NCI-H69 (cell line): ENCODE data around the gene CACNA1C.

Experiments used
- DNase-seq: peaks from one replicate; lab custom pipeline; 2025; lab: John Stamatoyannopoulos, UW

Gene CACNA1C

GRCh38 chr12:2343681-2344080, 290.9 kb downstream of the CACNA1C start:
- DNase-seq, result no peak

- no peak for DNase-seq
Observed at GRCh38 chr12:2344476-2344875, 291.7 kb downstream of the CACNA1C start.

GRCh38 chr12:2344885-2345284, 292.1 kb downstream of the CACNA1C start:
- DNase-seq, result no peak

GRCh38 chr12:2345902-2346301, 293.1 kb downstream of the CACNA1C start:
- no peak for DNase-seq

- DNase-seq, result no peak
Observed at GRCh38 chr12:2346416-2346815, 293.6 kb downstream of the CACNA1C start.

- no peak for DNase-seq
Observed at GRCh38 chr12:2347137-2347843, 294.5 kb downstream of the CACNA1C start.

DNA sequence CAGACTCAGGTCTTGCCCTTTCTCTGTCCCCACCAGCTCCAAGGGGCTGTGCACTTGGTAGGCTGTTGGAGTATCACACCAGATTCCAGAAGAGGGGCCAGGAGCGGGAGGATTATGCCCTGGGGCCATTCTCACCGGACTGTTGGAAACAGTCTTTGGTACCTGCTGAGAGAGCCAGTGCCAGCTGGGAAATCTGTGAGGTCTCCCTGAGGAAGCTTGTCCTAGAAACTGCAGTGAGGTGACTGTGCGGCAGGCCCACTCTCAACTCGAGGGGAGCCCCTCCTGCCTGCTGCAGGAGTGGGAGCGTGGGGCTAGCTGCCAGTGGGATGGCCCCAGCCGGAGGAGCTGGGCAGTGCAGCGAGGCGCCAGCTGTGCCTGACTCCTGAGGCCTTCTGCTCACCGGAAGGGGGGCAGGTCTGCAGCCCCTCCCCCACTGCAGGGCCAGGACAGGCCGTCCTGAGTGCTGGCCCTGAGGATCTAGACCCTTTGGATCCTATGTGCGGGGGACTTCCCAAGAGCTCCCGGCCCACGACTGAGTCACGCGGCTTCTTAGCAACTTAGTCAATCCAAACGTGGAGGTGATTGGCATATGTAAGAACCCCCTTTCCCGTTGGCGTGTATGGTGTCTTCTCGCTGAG, 295.2 kb downstream of the CACNA1C start:
- peak; percentile 38 for DNase-seq

- DNase-seq, result no peak
Observed at GRCh38 chr12:2348482-2348852, 295.7 kb downstream of the CACNA1C start.

- no peak for DNase-seq
Observed at GRCh38 chr12:2351161-2351560, 298.4 kb downstream of the CACNA1C start.

DNA sequence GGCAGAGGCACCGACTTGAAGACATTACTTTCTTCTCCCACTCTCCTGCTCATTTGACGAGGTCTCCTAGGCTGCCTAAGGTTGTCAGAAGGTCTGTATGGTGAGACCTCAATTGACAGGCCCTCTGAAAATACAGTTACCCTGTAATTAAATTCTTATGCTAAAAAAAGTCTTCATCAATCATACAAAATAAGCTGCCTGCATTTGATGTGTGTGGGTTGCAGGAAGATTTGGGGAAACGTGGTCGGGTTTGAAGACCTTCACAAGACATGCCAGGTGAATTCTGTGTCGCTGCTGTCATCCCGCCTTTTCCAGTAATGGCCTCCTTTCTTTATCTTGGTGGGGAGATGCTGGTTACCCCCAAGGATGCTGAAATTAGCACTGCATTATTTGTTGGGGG, 299.4 kb downstream of the CACNA1C start:
- no peak for DNase-seq

DNA sequence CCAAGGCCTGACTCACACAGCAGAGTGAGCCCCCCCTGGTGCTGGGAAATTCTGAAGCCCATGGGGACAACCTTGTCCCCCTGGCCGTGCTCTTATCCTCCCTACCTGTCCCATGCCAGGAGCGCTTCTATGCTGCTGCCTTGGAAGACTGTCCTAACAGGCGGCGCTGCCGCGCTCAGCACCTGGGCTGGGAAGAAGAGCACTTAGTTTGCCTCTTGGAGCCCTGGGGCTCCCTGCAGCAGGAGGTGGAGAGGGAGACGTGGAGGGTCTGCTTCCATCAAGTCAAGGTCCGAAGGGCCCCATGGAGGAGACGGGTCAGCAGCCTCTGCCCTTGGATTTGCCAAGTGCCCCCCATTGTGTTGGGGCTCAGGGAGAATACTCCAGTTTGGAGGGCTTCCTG, 300.5 kb downstream of the CACNA1C start:
- no peak for DNase-seq

DNA sequence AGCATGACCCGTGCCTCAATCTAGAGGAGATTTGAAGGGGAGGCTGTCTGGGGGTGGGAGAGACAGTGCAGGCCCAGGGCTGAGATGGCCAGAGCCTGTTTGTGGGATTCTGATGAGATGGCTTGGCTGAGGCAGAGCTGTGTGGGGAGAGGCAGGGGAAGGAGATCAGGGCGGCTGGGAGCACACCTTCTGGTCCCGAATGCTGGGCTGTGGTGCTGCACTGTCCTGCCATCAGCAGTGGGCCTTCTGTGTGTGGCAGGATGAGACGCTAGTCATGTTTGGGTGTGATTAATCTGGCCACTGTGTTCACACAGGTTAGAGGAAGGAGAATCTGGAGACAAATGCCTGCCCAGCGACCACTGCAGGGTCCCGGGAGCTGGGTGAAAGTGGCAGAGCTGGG, 300.9 kb downstream of the CACNA1C start:
- no peak for DNase-seq

DNA sequence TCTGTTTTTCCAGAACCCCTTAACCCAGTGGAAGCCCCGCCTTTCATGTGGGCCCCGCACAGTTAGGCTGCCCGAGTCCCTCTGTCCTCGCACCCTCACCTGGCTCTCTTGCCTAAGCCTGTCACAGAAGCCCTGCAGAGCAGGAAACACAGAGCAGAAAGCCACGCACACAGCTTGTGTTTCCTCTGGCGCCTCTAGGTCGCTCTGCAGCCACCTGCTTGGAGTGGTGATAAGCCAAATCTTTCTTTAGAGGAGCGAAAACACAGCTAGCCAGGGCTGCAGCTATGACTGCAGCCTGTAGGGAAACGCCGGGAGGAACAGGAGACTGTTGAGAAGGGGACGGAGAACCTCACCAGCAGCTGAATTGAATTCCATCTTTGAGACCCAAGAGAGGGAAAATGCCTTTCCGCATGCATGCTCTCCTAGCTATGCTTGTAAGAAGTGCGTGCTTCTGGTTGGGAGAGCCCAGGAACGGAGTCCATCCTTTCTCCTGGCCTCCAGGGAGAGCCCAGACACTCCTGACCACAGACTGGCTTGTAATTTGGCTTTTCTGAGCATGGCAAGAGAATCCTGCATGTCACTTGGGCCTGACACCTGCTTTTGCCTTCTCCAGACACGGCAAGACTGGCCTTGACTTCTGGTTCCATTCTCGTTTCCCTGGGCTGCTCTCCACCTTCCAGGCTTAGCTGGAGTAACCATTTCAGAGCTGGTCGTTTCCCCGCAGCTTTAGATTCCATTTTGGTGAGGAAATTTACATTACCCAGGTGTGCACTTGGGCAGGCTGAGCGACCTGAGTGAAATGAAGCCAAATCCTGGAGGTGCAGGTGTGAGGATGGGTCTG, 301.6 kb downstream of the CACNA1C start:
- peak; percentile 74 for DNase-seq

- no peak for DNase-seq
Observed at GRCh38 chr12:2355198-2355597, 302.4 kb downstream of the CACNA1C start.

DNA sequence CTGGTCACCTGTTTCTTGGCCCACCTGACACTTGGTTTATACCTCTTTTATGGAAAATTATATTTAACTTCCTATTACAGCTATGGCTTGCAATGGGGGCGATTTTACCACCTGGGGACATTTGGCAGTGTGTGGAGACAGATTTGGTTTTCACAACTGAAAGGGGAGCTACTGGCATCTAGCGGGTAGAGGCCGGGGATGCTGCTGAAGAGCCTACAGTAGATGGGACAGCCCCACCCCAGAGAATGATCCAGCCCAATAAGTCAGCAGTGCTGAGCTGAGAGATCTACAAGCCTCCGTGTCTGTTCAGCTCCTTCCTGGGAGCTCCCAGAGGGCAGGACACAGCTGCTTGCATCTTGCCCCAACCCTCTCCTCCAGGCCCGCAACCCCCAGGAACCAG, 302.8 kb downstream of the CACNA1C start:
- no peak for DNase-seq

GRCh38 chr12:2356601-2357125, 303.9 kb downstream of the CACNA1C start:
- DNase-seq, result no peak

DNA sequence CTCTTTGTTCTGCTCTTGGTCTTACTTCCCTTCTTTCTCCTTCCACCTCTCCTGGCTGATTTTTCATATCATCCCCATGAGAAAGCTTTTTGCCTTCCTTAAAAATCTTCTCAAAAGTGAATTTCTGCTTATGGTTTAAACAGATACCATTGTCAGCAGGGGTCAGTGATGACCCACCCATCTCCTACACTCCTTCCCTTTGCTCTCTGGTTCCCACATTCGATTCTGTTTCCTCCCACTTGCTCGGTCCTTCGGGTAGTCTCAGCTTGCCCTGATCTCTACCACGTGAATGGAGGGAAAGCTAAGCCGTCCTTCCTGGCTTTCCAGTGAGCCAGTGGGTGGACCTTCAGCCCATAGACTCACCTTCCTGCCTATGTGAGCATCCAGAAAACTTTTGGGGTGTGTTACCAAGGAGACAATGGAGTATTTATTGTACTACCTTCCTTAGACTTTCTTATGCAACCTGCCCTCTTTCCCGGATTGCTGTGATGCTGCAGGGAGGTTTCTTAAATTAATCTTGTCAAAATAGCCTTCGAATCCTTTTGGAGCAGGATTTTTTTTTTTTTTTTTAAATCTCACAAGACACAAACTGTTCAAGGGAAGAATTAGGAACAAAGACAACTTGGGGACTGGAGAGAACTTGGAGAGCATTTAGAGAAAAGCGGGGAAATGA, 306.3 kb downstream of the CACNA1C start:
- DNase-seq, result no peak

DNA sequence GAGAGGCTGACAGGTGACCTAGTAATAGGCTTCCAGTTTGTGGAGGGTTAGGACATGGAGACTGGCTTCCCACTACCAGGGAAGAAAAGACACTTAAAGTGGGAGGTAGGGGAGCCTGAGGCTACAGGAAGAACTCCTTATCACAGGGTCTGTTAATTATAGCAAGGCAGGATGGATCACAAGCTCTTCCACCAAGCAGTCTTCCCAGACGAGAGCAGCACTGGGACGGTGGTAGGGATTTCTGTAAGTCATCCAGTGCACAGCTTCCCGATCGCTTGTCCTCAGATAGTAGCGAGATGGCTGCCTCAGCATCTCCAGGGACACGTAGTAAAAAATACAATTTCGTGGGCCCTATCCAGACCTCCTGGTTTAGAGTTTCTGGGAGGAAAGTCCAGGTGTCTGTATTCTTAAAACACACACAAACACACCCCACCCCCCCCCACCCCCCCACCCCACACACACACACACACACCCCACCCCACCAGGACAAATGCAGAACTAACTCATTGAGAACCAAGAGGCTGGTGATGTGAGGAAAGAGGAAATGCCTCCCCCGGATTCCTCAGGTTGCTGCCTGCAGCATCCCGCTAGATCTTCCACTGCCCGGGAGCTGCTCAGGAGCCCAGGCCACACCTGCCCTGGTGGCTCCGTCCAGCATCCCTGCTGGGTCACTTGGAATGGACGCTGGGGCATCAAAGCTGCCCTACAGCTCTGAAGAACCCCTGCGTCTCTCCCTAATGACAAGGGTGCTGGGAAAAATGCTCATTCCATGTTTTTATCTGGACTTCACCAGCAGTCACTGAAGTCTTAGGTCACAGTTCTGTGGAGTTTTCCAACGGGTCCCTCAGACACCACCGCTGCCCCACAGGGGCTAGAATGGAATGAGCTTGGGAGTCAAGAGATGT, 307.2 kb downstream of the CACNA1C start:
- no peak for DNase-seq

DNA sequence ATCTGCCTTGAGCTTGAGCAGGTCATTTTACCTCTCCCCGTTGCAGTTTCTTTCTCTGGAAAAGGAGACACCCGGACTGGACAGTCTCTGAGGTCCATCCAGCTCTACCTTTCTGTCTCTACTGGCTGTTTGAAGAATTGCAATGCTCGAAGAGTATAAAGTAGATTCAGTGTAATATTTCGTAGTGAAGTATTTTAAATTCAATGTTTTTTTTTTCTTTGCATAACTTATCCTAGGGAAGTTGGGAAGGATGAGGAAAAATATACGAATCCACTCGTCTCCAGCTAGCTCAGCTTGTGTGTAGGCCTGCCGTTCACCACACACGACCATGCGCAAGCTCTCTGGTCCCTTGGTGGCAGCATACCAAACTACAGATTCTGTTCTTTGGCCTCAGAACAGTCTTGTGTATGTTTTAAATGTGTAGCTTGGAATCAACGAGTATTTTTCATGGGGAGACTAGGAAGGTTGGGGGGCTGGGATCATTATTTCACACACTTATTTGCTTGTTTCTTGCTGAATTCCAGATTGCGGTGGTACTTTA, 307.9 kb downstream of the CACNA1C start:
- no peak for DNase-seq

- no peak for DNase-seq
Observed at GRCh38 chr12:2363836-2364609, 311.2 kb downstream of the CACNA1C start.
